SK-N-MC (cell line): ENCODE measurements around the gene HPCAL1.

Experiments
- DNase-seq: peaks from one replicate; pipeline ENCODE4 v3.0.0-alpha.2; 2011; ENCODE audit warnings: low read depth, low spot score
- H3K27ac ChIP-seq: fragments of 200-600 bp; sonication (generic); 2 replicates; pipeline ENCODE4 v1.5.1; 2016; ENCODE audit warnings: mixed run types
- H3K36me3 ChIP-seq: fragments of 200-600 bp; sonication (generic); 2 replicates; pipeline ENCODE4 v1.6.1; 2017; ENCODE audit warnings: antibody characterized with exemption, low read length, mixed read lengths; ENCODE audit not compliant: insufficient read depth
- H3K4me3 ChIP-seq: fragments of 200-600 bp; sonication (generic); 2 replicates; pipeline ENCODE4 v1.5.1; 2016
- H3K9ac ChIP-seq: fragments of 200-600 bp; sonication (generic); 2 replicates; pipeline ENCODE4 v1.8.0; 2017; ENCODE audit warnings: mixed run types, mixed read lengths; ENCODE audit not compliant: insufficient read length
- H3K9me3 ChIP-seq: fragments of 200-600 bp; sonication (generic); 2 replicates; pipeline ENCODE4 v1.6.1; 2017; ENCODE audit warnings: low read depth, mild to moderate bottlenecking, antibody characterized with exemption, low read length, moderate library complexity, mixed read lengths
- EZH2 ChIP-seq: fragments of 200-600 bp; sonication (generic); IDR thresholded peaks from one replicate; pipeline ENCODE4 v1.6.1; 2017; ENCODE audit warnings: antibody characterized with exemption
- FOXP2 ChIP-seq: optimal IDR thresholded peaks from 2 replicates; pipeline ENCODE3; 2011; ENCODE audit warnings: mild to moderate bottlenecking, moderate library complexity; ENCODE audit not compliant: insufficient read depth; ENCODE audit errors: extremely low read length, control extremely low read depth
- POLR2AphosphoS5 ChIP-seq: IDR thresholded peaks from 2 replicates; pipeline ENCODE4 v1.6.1; 2012; ENCODE audit warnings: mild to moderate bottlenecking, low read depth, low read length, borderline replicate concordance

The HPCAL1 gene

GRCh38 chr2:10273215-10274175 is 29.2 kb upstream of the HPCAL1 start:
- DNase-seq, result no peak
- Histone ChIP-seq H3K9me3 (no peaks in the 10 kb centered on the region), H3K36me3 (no peaks in the 10 kb centered on the region), H3K27ac (no peak overlapping the region), H3K9ac (no peak overlapping the region), H3K4me3 (no peak overlapping the region)
- TF ChIP-seq EZH2, result no peak

DNA sequence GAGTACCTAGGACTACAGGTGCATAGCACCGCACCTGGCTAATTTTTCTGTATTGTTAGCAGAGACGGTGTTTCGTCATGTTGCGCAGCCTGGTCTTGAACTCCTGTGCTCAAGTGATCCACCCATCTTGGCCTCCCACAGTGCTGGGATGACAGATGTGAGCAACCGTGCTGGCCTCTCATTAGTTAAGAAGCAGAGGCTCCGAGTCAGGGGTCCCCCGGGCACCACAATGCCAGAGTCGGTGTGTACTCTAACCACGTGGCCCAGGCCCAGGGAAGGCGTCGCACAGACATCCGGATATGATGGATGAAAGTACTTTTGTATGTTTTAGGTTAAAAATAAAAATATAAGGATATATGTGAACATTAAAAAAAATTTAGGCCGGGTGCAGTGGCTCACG is 28.3 kb upstream of the HPCAL1 start:
- DNase-seq, result no peak
- Histone ChIP-seq H3K9me3 (no peaks in the 10 kb centered on the region), H3K27ac (no peak overlapping the region), H3K9ac (no peak overlapping the region), H3K4me3 (no peak overlapping the region), H3K36me3 (no peaks in the 10 kb centered on the region)
- TF ChIP-seq FOXP2 (no peak), EZH2 (no peak), POLR2AphosphoS5 (no peak)

DNA sequence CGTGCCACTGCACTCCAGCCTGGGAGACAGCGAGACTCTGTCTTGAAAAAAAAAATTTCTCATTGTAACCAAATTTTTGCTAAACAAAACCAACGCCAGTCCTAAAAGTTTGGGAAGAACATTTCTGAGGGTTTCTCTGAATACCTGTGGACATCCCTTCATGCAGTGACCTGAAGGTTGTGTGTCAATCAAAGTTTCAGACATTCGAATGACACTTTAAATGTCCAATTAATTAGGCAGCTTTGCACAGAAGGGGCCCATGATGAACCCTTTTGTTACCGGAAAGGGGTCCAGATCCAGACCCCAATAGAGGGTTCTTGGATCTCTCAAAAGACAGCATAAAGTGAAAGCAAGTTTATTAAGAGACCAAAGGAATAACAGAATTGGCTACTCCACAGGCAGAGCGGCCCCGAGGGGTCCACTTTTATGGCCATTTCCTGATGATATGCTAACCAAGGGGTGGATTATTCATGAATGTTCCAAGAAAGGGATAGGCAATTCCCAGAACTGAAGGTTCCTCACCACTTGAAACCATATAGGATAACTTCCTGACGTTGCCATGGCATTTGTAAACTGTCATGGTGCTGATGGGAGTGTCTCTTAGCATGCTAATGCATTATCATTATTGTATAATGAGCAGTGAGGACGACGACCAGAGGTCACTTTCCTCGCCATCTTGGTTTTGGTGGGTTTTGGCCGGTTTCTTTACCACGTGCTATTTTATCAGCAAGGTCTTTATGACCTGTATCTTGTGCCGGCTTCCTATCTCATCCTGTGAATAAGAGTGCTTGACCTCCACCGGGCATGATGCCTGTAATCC is 27.5 kb upstream of the HPCAL1 start:
- Histone ChIP-seq H3K36me3 (no peaks in the 10 kb centered on the region), H3K9ac (no peak overlapping the region), H3K9me3 (no peaks in the 10 kb centered on the region), H3K4me3 (no peak overlapping the region), H3K27ac (no peak overlapping the region)
- no peak for TF ChIP-seq POLR2AphosphoS5
- TF ChIP-seq FOXP2, result no peak
- DNase-seq, result no peak

GRCh38 chr2:10276481-10277292 is 26.0 kb upstream of the HPCAL1 start:
- DNase-seq, result no peak
- no peaks in the 10 kb centered on the region for H3K36me3 ChIP-seq
- H3K9me3 ChIP-seq, result no peaks in the 10 kb centered on the region
- no peak overlapping the region for H3K9ac ChIP-seq
- TF ChIP-seq POLR2AphosphoS5, result no peak
- no peak for TF ChIP-seq FOXP2
- no peak for TF ChIP-seq EZH2
- H3K27ac ChIP-seq, result no peak overlapping the region
- H3K4me3 ChIP-seq, result no peak overlapping the region

GRCh38 chr2:10277293-10278028 is 25.2 kb upstream of the HPCAL1 start:
- H3K9me3 ChIP-seq, result no peaks in the 10 kb centered on the region
- no peak overlapping the region for H3K27ac ChIP-seq
- H3K9ac ChIP-seq, result no peak overlapping the region
- no peaks in the 10 kb centered on the region for H3K36me3 ChIP-seq
- no peak for DNase-seq
- TF ChIP-seq POLR2AphosphoS5 (no peak), EZH2 (no peak), FOXP2 (no peak)
- no peak overlapping the region for H3K4me3 ChIP-seq

GRCh38 chr2:10278029-10278762 is 24.5 kb upstream of the HPCAL1 start:
- DNase-seq, result no peak
- H3K9ac ChIP-seq, result no peak overlapping the region
- H3K4me3 ChIP-seq, result no peak overlapping the region
- H3K27ac ChIP-seq, result no peak overlapping the region
- H3K9me3 ChIP-seq, result no peaks in the 10 kb centered on the region
- no peak for TF ChIP-seq FOXP2
- no peak for TF ChIP-seq POLR2AphosphoS5
- TF ChIP-seq EZH2, result no peak
- H3K36me3 ChIP-seq, result no peaks in the 10 kb centered on the region

GRCh38 chr2:10278763-10279471 is 23.8 kb upstream of the HPCAL1 start:
- Histone ChIP-seq H3K4me3 (no peak overlapping the region), H3K36me3 (no peaks in the 10 kb centered on the region), H3K27ac (no peak overlapping the region), H3K9ac (no peak overlapping the region), H3K9me3 (no peaks in the 10 kb centered on the region)
- DNase-seq, result no peak
- TF ChIP-seq POLR2AphosphoS5 (no peak), FOXP2 (no peak), EZH2 (no peak)
